Measurements from ENCODE around the gene TFF1.

- TF ChIP-seq SIN3A (IDR thresholded peaks at IDR 0.05; ENCODE audit: borderline replicate concordance, insufficient read depth, low read length) (no peak), POLR2AphosphoS5 (IDR thresholded peaks at IDR 0.05; ENCODE audit: low read depth, low read length) (no peak), TAF1 (IDR thresholded peaks at IDR 0.05; ENCODE audit: borderline replicate concordance, insufficient read depth, low read length) (no peak), FOXP2 (optimal IDR thresholded peaks at IDR 0.05; ENCODE audit: borderline replicate concordance, extremely low read depth, extremely low read length, insufficient read depth) (no peak)
- TF ChIP-seq, protein P1, sequence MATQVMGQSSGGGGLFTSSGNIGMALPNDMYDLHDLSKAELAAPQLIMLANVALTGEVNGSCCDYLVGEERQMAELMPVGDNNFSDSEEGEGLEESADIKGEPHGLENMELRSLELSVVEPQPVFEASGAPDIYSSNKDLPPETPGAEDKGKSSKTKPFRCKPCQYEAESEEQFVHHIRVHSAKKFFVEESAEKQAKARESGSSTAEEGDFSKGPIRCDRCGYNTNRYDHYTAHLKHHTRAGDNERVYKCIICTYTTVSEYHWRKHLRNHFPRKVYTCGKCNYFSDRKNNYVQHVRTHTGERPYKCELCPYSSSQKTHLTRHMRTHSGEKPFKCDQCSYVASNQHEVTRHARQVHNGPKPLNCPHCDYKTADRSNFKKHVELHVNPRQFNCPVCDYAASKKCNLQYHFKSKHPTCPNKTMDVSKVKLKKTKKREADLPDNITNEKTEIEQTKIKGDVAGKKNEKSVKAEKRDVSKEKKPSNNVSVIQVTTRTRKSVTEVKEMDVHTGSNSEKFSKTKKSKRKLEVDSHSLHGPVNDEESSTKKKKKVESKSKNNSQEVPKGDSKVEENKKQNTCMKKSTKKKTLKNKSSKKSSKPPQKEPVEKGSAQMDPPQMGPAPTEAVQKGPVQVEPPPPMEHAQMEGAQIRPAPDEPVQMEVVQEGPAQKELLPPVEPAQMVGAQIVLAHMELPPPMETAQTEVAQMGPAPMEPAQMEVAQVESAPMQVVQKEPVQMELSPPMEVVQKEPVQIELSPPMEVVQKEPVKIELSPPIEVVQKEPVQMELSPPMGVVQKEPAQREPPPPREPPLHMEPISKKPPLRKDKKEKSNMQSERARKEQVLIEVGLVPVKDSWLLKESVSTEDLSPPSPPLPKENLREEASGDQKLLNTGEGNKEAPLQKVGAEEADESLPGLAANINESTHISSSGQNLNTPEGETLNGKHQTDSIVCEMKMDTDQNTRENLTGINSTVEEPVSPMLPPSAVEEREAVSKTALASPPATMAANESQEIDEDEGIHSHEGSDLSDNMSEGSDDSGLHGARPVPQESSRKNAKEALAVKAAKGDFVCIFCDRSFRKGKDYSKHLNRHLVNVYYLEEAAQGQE (IDR thresholded peaks at IDR 0.05; ENCODE audit: insufficient read depth in 1 of 2, low read depth in 2 of 2, low read length in 2 of 2), result no peak
Measured at GRCh38 chr21:42357307-42357706, 9.0 kb downstream of the TFF1 start.
